DOHH2 (cell line): ENCODE measurements around the gene SH3GL1.

Source experiments
- EZH2phosphoT487 ChIP-seq: fragments of 200-600 bp; sonication (generic); IDR thresholded peaks from 2 replicates; pipeline ENCODE4 v1.6.1; 2017; ENCODE audit warnings: borderline replicate concordance, mild to moderate bottlenecking, antibody characterized with exemption, low read length, moderate library complexity, mixed read lengths
- TF ChIP-seq, protein P1 (sequence below): fragments of 200-600 bp; sonication (generic); IDR thresholded peaks from one replicate; pipeline ENCODE4 v1.5.1; 2014; ENCODE audit warnings: antibody characterized with exemption, mild to moderate bottlenecking, low read depth, low read length; ENCODE audit not compliant: poor library complexity, severe bottlenecking

GRCh38 chr19:4425537-4425936 lies 25.2 kb upstream of the SH3GL1 start:
- TF ChIP-seq, protein P1, sequence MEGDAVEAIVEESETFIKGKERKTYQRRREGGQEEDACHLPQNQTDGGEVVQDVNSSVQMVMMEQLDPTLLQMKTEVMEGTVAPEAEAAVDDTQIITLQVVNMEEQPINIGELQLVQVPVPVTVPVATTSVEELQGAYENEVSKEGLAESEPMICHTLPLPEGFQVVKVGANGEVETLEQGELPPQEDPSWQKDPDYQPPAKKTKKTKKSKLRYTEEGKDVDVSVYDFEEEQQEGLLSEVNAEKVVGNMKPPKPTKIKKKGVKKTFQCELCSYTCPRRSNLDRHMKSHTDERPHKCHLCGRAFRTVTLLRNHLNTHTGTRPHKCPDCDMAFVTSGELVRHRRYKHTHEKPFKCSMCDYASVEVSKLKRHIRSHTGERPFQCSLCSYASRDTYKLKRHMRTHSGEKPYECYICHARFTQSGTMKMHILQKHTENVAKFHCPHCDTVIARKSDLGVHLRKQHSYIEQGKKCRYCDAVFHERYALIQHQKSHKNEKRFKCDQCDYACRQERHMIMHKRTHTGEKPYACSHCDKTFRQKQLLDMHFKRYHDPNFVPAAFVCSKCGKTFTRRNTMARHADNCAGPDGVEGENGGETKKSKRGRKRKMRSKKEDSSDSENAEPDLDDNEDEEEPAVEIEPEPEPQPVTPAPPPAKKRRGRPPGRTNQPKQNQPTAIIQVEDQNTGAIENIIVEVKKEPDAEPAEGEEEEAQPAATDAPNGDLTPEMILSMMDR, result no peak
- TF ChIP-seq EZH2phosphoT487, result no peak
